Nephron progenitor cell (in vitro differentiated cells): Measurements from ENCODE around the gene LY6G5B.
A peak's percentile ranks its signal among the peaks of the same experiment; 100 is the strongest.

ENCODE experiments used
- DNase-seq: peaks from one replicate; pipeline ENCODE4 v3.0.0; 2021
- H3K27ac Mint-ChIP-seq: 2 replicates; pipeline ENCODE4 v1.8.0; 2021; ENCODE audit warnings: mild to moderate bottlenecking, moderate library complexity, mixed read lengths
- H3K27me3 Mint-ChIP-seq: 2 replicates; pipeline ENCODE4 v1.8.0; 2021; ENCODE audit warnings: mild to moderate bottlenecking, low read depth, mixed read lengths; ENCODE audit not compliant: poor library complexity
- H3K36me3 Mint-ChIP-seq: 2 replicates; pipeline ENCODE4 v1.8.0; 2021; ENCODE audit warnings: low read depth, mixed read lengths
- H3K4me1 Mint-ChIP-seq: 2 replicates; pipeline ENCODE4 v1.8.0; 2021; ENCODE audit warnings: mixed read lengths
- H3K4me3 Mint-ChIP-seq: 2 replicates; pipeline ENCODE4 v1.8.0; 2021; ENCODE audit warnings: mild to moderate bottlenecking, moderate library complexity, mixed read lengths
- H3K9me3 Mint-ChIP-seq: 2 replicates; pipeline ENCODE4 v1.8.0; 2021; ENCODE audit warnings: mild to moderate bottlenecking, moderate library complexity, mixed read lengths
- TF ChIP-seq, protein P1 (sequence below): fragments of 200-600 bp; sonication (generic); IDR thresholded peaks from 2 replicates; pipeline ENCODE4 v1.5.0; 2021; ENCODE audit warnings: antibody characterized with exemption

Gene LY6G5B, protein sequence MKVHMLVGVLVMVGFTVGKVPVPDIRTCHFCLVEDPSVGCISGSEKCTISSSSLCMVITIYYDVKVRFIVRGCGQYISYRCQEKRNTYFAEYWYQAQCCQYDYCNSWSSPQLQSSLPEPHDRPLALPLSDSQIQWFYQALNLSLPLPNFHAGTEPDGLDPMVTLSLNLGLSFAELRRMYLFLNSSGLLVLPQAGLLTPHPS

DNA sequence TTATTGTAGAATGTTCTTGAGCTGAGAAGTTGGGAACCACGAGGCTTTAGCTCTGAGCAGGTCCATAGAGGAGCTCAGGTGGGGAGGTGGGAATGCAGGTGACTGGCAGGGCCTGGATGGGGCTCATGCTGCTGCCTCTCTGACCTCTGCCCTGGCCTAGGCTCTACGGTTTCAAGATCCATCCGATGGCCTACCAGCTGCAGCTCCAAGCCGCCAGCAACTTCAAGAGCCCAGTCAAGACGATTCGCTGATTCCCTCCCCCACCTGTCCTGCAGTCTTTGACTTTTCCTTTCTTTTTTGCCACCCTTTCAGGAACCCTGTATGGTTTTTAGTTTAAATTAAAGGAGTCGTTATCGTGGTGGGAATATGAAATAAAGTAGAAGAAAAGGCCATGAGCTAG, at the start of gene LY6G5B:
TSS of gene LY6G5B (plus strand) at position 301 of the 400 bp plus-strand sequence. CDS start 975 bp downstream, outside the sequence.
- no peak for DNase-seq
- Mint-ChIP-seq H3K27ac (peak within 1 kb of the TSS; percentile 68), H3K9me3 (no peaks in the 10 kb centered on the region), H3K27me3 (peaks cover 7% of the 10 kb centered on the region), H3K4me3 (no peak within 1 kb of the TSS), H3K4me1 (peaks cover 22% of the 10 kb centered on the region), H3K36me3 (peaks cover 62% of the 10 kb centered on the region)
- TF ChIP-seq, protein P1, sequence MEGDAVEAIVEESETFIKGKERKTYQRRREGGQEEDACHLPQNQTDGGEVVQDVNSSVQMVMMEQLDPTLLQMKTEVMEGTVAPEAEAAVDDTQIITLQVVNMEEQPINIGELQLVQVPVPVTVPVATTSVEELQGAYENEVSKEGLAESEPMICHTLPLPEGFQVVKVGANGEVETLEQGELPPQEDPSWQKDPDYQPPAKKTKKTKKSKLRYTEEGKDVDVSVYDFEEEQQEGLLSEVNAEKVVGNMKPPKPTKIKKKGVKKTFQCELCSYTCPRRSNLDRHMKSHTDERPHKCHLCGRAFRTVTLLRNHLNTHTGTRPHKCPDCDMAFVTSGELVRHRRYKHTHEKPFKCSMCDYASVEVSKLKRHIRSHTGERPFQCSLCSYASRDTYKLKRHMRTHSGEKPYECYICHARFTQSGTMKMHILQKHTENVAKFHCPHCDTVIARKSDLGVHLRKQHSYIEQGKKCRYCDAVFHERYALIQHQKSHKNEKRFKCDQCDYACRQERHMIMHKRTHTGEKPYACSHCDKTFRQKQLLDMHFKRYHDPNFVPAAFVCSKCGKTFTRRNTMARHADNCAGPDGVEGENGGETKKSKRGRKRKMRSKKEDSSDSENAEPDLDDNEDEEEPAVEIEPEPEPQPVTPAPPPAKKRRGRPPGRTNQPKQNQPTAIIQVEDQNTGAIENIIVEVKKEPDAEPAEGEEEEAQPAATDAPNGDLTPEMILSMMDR, result no peak

DNA sequence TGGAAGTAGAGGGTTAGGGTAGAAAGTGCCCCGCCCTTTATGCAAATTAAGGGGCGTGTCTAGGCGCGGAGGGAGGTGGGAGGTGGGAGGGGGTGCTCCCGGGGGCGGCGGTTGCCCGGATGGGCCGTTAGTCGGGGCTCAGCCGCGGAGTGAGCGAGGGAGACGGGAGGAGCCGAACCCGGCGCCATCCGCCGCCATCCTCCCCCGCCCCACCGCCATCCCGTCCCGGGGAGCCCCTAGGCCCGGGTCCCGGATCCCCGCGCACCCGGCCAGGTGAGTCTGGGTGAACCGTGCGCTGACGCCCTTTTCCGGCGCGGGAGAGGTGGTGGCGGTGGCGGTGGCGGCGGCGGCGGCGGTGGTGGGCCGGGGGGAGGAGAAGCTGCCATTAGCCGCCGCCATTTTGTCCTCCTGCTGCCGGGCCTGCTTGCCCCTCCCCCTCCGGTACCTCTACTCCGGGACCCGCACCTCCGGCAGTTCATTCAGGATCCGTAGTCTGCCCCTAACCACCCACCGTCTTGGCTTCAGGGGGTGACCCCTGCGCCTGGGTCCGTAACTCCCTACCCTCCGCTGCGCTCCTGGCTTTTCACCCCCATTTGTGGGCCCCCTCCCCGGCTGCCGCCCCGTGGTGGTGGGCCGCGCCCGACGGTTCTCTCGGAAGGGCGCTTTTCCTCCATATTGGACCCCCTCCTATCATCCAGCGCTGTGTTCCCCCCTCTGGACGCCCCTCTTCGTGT, 49.0 kb upstream of the LY6G5B start, which contains the start of gene PRRC2A:
TSS of gene PRRC2A (plus strand) at position 130 of the 734 bp plus-strand sequence. CDS start 2,075 bp downstream, outside the sequence.
- peaks cover 35% of the 10 kb centered on the region for H3K36me3 Mint-ChIP-seq
- peak within 1 kb of the TSS; percentile 100 for H3K27ac Mint-ChIP-seq
- no peaks in the 10 kb centered on the region for H3K27me3 Mint-ChIP-seq
- DNase-seq, result peak; percentile 96
- peaks cover 46% of the 10 kb centered on the region for H3K4me1 Mint-ChIP-seq
- peaks cover 8% of the 10 kb centered on the region for H3K9me3 Mint-ChIP-seq
- peak within 1 kb of the TSS; percentile 95 for H3K4me3 Mint-ChIP-seq
- TF ChIP-seq, protein P1, result no peak

DNA sequence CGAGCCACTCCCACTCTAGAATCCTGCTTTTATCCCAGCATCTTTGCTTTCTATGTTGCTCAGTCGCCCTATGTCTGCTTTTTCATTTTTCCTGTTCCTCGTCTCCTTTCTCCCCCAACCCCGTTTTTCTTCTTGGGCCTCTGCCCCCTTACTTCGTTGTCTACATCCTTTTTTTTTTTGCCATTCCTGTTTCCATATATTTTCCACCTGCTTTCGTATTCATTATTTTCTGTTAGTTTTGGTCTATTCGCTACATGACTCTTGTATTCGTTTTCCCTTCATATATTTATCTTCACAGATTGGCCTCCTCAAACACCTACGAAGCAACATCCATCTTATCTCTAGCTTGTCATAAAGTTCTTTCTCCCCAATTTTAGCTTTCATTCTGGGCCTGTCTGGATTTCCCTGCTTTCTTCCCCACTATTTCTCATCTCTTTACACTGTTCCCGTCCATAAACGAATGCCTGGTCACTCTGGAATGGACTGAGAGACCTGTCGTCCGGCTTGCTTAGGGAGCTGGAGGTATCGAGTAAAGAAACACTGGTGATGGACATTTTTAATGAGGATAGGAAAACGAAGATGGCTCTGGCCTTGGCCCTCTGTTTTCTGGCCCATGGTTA, 48.3 kb upstream of the LY6G5B start:
- peaks cover 39% of the 10 kb centered on the region for H3K4me1 Mint-ChIP-seq
- TF ChIP-seq, protein P1, result no peak
- H3K27ac Mint-ChIP-seq, result peak overlapping the region; percentile 95
- peak overlapping the region; percentile 95 for H3K4me3 Mint-ChIP-seq
- no peak for DNase-seq
- peaks cover 42% of the 10 kb centered on the region for H3K36me3 Mint-ChIP-seq
- H3K27me3 Mint-ChIP-seq, result no peaks in the 10 kb centered on the region
- H3K9me3 Mint-ChIP-seq, result peaks cover 8% of the 10 kb centered on the region

DNA sequence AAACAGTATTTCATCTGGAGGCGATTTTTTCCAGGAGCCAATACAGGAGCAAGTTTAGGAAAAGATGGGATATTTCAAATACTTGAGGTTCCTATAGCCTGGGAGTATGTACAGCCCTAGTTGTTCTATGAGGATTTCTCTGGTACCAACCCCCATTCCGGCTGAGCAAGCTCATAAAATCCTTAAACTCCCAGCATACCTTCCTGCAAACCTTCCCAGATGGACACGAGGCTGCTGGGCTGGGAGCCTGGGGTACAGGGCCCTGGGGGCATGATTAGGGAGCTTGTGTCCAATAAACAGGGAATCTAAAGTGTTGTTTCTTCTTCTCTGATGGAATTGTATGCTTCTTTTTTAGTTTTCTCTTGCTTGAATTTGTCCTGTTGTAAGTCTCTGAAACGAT, 47.8 kb upstream of the LY6G5B start:
- peak overlapping the region; percentile 95 for H3K4me3 Mint-ChIP-seq
- no peaks in the 10 kb centered on the region for H3K27me3 Mint-ChIP-seq
- peak overlapping the region; percentile 1 for H3K27ac Mint-ChIP-seq
- H3K36me3 Mint-ChIP-seq, result peaks cover 47% of the 10 kb centered on the region
- TF ChIP-seq, protein P1, result no peak
- H3K9me3 Mint-ChIP-seq, result peaks cover 8% of the 10 kb centered on the region
- DNase-seq, result no peak
- peaks cover 33% of the 10 kb centered on the region for H3K4me1 Mint-ChIP-seq

DNA sequence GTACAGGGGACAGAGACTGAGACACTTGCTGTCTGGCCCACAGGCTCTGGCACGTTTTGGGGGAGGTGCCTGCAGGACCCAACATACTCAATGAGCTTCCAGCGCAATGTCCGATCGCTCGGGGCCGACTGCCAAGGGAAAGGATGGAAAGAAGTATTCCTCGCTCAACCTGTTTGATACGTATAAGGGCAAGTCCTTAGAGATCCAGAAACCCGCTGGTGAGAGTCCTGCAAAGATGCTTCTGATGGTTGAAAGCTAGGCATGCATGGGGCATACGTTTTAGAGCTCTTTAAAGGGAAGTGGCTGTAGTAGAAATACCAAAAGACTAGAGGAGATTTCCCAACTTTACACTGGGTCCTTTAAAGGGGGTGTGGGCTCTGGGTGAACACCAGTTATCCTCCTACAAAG, 47.1 kb upstream of the LY6G5B start:
- H3K4me1 Mint-ChIP-seq, result peaks cover 32% of the 10 kb centered on the region
- TF ChIP-seq, protein P1, result no peak
- DNase-seq, result no peak
- peak overlapping the region; percentile 95 for H3K4me3 Mint-ChIP-seq
- peaks cover 54% of the 10 kb centered on the region for H3K36me3 Mint-ChIP-seq
- peak overlapping the region; percentile 24 for H3K27ac Mint-ChIP-seq
- peaks cover 8% of the 10 kb centered on the region for H3K9me3 Mint-ChIP-seq
- H3K27me3 Mint-ChIP-seq, result no peaks in the 10 kb centered on the region
